Measurements from ENCODE around the gene SPATA19.
A peak's percentile ranks its signal among the peaks of the same experiment; 100 is the strongest.

SPATA19 gene

DNA sequence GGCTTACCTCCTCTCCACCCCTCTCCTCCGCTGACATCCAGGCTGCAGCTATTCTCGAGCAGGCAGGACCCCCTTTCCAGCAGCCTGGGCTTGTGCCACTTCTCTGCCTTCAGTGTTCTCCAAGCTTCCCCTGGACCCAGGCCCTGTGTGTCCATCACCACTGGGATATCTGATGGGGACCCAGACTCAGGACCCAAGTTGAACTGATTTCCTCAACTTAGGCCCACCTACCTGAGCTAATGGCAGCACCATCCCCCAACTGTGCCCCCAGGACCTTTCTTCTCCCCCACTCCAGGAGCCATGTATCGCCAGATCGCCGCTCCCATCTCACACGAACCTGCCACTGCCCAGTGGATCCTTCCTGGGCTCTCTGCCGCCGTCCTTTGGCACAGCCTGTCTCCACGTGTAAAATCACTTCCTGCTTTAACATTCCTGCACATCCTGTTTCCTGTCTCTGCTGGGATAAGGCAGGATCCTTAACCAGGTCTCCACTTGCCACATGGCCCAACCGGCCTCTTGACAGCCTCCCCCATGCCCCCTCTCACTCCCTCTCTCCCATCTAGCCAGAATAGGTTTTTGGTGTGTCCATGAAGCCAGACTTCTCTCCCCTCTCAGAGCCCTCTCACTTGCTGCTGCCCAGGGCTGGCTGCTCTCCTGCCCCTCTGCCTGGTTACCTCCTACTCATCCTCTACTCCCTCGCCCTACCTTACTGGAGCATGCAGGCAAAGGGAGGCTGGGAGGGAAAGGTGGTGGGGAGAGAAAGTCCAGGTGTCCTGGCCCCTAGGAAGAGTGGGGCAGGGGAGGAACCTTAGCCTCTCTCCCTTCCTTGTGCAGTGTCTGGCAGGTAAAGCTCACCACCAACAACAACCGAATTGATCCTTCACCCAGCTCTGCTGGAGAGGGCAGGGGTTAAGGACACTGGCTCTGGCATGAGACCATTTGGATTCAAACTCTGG lies 9.4 kb downstream of the SPATA19 start:
- no peak for DNase-seq

- peak; percentile 13 for DNase-seq
Measured at GRCh38 chr11:133834682-133835592, 10.4 kb downstream of the SPATA19 start.

GRCh38 chr11:133833898-133834681 lies 11.2 kb downstream of the SPATA19 start:
- no peak for DNase-seq

- DNase-seq: no peak
Measured at GRCh38 chr11:133832991-133833897, 12.1 kb downstream of the SPATA19 start.

DNA sequence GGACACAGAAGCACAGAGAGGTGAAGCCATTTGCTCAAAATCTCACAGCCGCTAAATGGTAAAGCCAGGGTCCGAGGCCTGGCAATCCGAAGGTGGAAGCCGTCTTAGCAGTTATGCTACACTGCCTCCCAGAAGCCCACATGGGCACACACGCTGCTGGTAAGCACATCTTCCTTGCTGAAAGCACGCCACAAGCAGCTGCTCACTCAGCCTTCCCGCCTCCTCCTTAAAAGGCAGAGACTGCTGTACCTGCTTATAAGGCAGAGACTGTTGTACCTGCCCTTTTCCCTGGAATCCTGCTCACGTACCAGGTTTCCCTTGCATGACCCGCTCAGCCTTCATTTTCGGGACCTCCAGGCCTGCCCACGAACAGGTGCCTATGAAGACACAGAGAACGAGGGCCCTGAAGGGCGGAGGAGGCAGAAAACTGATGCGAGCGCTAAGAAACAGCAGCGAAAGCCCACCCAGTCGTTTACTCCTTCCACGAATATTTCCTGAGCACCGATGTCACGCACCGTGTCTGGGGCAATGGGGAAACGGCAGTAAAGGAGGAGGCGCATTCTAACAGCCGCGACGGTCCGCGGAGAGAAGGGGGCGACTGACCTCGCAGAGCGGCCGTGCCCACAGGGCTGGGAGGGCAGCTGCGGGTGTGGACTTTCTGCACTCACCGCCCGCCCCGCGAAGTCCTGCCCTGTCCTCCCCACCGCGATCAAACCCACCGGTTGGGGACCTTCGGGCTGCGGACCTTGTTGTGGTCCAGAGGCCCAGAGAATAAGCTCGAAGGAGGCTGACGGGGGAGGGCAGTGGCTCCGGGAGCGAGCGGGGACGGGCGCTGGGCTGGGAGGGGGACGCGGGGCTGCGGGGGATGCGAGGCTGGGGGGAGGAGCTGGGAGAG lies 13.0 kb downstream of the SPATA19 start:
- no peak for DNase-seq

DNA sequence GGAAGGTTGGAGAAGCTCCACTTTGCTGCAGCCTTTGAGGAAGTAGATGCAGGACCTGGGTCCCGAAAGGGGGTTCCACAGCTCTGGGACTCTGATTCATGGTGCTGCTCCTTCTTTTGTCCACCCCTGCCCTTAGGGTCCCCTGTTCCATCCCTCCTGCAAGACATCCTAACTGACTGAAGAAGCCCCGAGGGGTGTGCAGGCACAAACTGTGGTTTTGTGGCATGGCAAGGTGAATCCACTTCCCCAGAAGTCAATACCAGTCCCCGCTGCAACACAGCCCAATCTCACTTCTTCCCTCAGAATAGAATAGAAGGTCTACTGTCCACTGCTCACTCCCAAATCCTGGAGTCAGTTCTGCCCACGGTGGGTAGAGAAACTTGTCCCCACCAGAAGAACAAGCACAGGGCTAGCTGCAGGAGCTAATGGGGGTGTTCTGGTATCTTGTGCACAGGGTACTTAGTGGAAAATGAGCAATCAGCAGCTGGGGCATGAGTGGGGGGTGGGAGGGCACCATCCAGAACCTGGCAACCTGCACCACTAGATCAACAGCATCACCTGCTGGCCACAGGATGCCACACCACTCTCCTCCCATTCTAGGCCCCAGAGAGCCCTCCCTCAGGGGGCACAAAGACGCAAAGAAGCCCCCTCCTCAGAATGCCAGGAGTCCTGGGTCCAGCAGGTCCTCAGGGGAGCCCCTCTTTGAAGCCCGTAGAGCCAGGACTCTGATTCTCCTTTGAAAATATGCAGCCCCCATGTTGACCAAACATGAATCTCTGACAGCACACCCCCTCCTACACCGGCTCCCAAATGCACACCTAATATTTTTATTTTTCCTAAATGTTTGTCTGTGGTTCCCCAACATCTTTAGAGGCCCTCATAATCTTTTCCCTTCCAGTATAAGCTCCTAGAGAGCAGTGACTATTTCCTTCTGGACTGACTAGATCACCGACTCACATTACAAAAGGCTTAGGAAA lies 14.1 kb downstream of the SPATA19 start:
- DNase-seq: no peak

GRCh38 chr11:133829566-133829965 lies 15.7 kb downstream of the SPATA19 start:
- no peak for DNase-seq

DNA sequence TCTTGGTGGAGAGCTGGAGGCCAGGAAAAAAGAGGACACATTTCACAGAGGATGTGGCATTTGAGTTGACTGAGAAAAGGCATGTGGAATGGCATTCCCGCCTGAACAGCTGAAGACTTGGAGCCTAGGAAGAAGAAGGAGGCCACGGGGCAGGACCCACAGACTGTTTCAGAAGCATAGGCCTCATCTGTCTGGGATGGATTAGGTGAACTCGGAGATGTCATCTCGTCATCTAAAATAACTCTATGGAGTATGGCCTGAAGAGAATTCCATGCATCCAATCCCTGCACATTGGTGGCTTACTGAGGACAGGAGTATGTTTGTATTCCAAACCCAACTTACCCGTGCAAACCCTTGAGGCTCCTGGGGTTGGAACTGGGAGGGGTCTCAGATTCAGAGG lies 16.4 kb downstream of the SPATA19 start:
- DNase-seq: no peak

DNA sequence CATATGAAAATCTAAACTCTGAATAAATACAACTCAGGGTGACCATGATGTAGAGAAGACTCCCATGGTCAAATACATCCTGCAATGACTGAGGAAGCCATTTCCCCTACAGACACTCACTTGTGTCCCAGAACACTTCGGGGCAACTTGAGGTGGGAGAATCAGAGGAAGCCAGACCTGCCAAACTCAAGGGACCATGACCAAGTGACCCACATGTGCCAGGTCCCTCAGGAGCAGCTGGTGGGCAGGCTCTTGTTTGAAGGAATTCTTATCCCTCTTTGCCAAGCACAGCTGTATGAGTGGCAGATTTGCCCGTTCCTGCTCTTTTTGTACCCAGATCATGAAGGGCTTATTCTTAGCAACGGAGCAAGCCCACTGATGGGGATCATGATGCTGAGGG lies 17.8 kb downstream of the SPATA19 start:
- no peak for DNase-seq

DNA sequence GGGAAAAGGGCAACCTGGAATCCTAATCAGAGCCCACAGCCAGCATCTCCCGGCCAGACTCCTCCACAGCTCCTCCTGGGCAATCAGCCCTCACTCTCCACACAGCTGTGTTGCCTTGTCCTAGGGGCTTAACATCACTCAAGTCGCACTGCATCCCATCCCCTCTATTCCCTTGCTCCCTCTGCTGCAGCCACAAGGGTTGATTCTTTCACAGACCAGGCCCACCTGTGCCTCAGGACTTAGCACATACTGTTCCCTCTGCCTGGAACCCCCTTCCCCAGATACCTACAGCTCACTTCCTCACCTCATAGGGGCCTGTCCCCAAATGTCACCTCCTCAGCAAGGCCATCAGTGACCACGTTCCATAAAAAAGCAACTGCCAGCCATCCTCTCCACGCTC lies 18.4 kb downstream of the SPATA19 start:
- DNase-seq: no peak

GRCh38 chr11:133825666-133826065 lies 19.6 kb downstream of the SPATA19 start:
- DNase-seq: no peak

DNA sequence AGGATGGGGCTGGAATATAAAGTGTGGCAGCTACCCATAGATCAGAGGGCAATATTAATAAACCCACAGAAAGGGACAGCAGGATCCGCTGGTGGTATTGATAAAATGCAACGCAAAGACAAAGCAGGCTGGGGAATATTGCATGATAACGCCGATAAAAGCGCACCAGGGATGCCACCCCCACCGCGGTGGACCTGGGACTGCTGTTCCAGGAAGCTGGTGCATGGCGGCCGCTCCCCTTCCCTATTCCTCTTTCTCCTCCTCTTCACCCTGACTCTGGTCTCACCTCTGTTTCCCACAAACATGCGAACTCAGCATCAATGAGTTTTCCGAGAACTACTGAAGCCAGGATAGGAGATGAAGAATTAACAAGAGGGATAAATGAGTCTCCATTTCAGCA lies 20.2 kb downstream of the SPATA19 start:
- DNase-seq: no peak

DNA sequence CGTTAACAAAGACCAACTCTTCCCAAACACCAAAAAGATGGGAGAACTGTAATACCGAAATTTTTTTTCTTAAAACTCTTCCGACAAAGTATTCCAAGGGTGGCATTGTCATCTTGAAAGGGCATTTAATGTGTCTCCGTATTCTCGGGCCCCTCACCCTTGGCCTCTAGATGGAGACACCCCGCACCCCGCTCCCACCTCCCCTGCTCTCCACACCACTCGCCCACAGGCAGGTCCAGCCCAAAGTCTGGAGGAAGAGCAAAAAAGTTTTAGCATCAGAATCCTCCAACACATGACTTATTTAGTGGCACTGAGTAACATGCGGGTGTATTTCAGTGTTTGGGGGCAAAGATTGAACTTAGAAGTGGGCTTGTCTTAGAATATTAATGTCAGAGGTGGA lies 20.7 kb downstream of the SPATA19 start:
- DNase-seq: no peak

- DNase-seq: no peak
Measured at GRCh38 chr11:133823614-133824013, 21.7 kb downstream of the SPATA19 start.

DNA sequence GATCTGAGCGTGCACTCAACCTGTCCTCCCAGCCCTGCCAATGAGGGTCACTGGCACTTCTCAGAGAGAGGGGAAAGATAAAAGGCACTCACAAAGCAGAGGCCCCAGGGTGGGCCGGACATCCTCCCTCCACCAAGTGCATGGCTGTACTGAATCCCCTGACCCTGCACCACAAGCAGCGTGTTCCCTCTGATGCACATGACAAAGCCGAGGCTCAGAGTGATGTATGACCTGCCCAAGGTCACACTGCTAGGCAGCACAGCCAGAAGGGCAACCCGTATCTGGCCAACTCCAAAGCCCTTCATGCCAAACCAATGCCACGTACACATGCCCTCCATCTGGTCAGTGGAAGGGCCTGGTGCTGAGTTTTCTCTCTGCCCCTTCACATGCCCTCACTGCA lies 22.1 kb downstream of the SPATA19 start:
- DNase-seq: no peak

- DNase-seq: peak; percentile 32
Measured at GRCh38 chr11:133821776-133822175, 23.5 kb downstream of the SPATA19 start.

DNA sequence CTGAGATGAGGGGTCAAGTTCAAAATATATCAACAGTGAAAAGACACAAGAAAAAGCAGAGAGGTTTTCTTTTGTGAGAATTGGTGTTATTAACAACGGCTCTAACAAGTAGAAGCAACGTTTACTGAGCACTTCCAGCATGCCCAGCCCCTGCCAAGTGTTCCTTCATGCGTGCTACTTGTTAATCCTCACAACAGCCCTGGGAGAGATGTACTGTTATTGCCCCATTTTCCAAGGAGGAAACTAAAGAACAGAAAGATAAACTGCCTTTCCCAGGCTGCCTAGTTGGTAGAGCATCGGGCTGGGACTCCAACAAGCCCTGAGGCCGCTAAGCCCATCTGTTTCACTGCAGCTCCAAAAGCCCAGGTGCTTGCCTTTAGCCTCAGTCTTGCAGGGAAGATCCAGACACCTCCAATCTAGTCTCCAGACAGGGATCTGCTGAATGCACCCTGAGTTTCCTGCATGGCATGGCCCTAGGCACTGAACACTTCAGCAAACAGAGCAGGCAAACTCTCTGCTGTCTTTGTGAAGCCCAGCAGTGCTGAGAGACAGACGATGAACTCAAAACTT lies 25.5 kb downstream of the SPATA19 start:
- no peak for DNase-seq

- DNase-seq: no peak
Measured at GRCh38 chr11:133819114-133819513, 26.2 kb downstream of the SPATA19 start.

- DNase-seq: no peak
Measured at GRCh38 chr11:133818302-133818701, 27.0 kb downstream of the SPATA19 start.

Measured in SHP77 treated with DMSO at 0.1 percent for 48 hours (cell line).